Measurements from ENCODE around the gene FDX2. TPM values are rescaled to one million over a fixed set of nuclear protein-coding genes. Genes with fewer than 3 reads are reported as not detected.

The FDX2 gene
- total and polyA plus RNA-seq, 2 donors (not counting 3 experiments of a cell fraction or from before 2014, with no cell fraction given) = 20.5 to 59.8 TPM

DNA sequence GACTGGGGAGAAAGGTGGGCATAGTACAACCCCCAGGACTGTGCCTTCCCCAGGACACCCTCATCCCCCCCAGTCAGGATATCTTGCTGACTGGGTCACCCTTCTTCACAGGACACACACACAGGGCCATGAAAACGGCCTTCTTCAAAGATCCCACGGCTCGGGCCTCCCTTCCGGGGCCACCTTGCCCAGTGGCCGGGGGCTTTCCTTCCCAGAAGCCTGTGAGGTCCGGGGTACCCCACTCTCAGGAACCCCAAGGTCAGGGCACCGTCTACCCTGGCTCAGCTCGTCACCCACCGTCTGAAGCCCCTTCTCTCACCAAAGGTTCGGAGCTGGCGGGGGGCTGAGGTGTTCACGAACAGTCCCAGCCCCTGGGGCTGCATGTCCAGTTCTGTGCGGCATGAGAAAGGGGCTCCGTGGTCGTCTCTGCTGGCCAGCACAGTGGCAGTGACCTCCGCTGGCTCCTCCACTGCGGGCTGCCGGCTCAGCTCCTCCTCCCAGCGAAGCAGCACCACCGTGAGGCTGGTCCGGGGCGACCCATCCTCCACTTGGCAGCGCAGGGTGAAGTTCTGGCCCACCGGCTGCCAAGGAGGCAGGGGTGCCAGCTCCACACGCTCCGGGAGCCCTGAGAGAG is 19.7 kb upstream of the FDX2 start:
- Histone ChIP-seq H4K20me1 (replicated peaks; ENCODE audit: control insufficient read depth, extremely low read depth, insufficient read depth, low read length) (no peaks in the 10 kb centered on the region), H3K9me3 (replicated peaks; ENCODE audit: control insufficient read depth, insufficient read depth, low read length) (no peaks in the 10 kb centered on the region), H3K79me2 (ENCODE audit: control insufficient read depth, insufficient read depth, low read length) (peaks cover 20% of the 10 kb centered on the region), H3K4me2 (ENCODE audit: insufficient read depth, low read length) (no peak overlapping the region), H3K36me3 (ENCODE audit: control insufficient read depth in 2 of 2, extremely low read depth in 1 of 2, insufficient read depth in 2 of 2, low read length in 2 of 2) (no peaks in the 10 kb centered on the region), H3K4me1 (ENCODE audit: control insufficient read depth, extremely low read depth, insufficient read depth, low read length) (peaks cover 16% of the 10 kb centered on the region), H3K27me3 (ENCODE audit: control insufficient read depth in 2 of 2, insufficient read depth in 2 of 2, low read length in 2 of 2) (no peaks in the 10 kb centered on the region), H2AFZ (ENCODE audit: low read depth, low read length) (peak overlapping the region; percentile 67), H3K27ac (ENCODE audit: insufficient read depth, low read depth, low read length) (no peak overlapping the region), H3K4me3 (replicated peaks in 1 of 3; ENCODE audit: insufficient read depth in 1 of 3, low read depth in 1 of 3, low read length in 3 of 3) (no peak overlapping the region), H3K9me1 (replicated peaks; ENCODE audit: control insufficient read depth, extremely low read depth, insufficient read depth, low read length) (no peaks in the 10 kb centered on the region), H3K9ac (replicated peaks; ENCODE audit: extremely low read depth, insufficient read depth, low read length) (no peak overlapping the region)
- DNase-seq (ENCODE audit: low read depth, low spot score) = no peak
- FAIRE-seq = no peak
- intact Hi-C loops (cut with micrococcal nuclease) = loop anchor here (2.0 kb wide), 1 partner anchor 45 kb away; no protein-coding TSS in a partner anchor
- CTCF ChIA-PET = interaction anchor here (1.0 to 3.5 kb wide), 5 partner anchors 44 to 76 kb away, joined by 4 to 23 read pairs (median 17); partner anchors contain the start of genes ICAM1 and TYK2
- POLR2A ChIA-PET = no interaction called here
- TF ChIP-seq EZH2 (IDR thresholded peaks at IDR 0.05; ENCODE audit: borderline replicate concordance, low read depth, low read length, severe bottlenecking) (no peak), POLR2A (IDR thresholded peaks at IDR 0.05; ENCODE audit: low read depth, low read length) (no peak), MYC (IDR thresholded peaks at IDR 0.05; ENCODE audit: low read depth, low read length) (no peak), POLR2AphosphoS5 (IDR thresholded peaks at IDR 0.05; ENCODE audit: insufficient read depth, low read depth, low read length) (no peak), MAX (IDR thresholded peaks at IDR 0.05; ENCODE audit: insufficient read depth, insufficient read length) (no peak), FOS (IDR thresholded peaks at IDR 0.05; ENCODE audit: borderline replicate concordance, insufficient read depth, low read length) (no peak), GATA2 (IDR thresholded peaks at IDR 0.05; ENCODE audit: insufficient read depth, insufficient read length, low read depth, low read length) (no peak), JUN (IDR thresholded peaks at IDR 0.05; ENCODE audit: borderline replicate concordance, insufficient read depth, insufficient read length, low read depth) (no peak)
- TF ChIP-seq, protein P1, sequence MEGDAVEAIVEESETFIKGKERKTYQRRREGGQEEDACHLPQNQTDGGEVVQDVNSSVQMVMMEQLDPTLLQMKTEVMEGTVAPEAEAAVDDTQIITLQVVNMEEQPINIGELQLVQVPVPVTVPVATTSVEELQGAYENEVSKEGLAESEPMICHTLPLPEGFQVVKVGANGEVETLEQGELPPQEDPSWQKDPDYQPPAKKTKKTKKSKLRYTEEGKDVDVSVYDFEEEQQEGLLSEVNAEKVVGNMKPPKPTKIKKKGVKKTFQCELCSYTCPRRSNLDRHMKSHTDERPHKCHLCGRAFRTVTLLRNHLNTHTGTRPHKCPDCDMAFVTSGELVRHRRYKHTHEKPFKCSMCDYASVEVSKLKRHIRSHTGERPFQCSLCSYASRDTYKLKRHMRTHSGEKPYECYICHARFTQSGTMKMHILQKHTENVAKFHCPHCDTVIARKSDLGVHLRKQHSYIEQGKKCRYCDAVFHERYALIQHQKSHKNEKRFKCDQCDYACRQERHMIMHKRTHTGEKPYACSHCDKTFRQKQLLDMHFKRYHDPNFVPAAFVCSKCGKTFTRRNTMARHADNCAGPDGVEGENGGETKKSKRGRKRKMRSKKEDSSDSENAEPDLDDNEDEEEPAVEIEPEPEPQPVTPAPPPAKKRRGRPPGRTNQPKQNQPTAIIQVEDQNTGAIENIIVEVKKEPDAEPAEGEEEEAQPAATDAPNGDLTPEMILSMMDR (IDR thresholded peaks at IDR 0.05; ENCODE audit: extremely low read depth in 1 of 2, insufficient read depth in 1 of 2, low read depth in 1 of 2, low read length in 2 of 2) = no peak
- dilution Hi-C loops (cut with MboI; ENCODE audit: extremely low pct_ligation_motif_present, low sequenced_read_pairs) = no loop called here
- BruUV-seq (replicated peaks) = no TSS peak
